HUDEP-2 (cell line): ENCODE data around the gene GPR142.

Experiments used
- DNase-seq, 76 experiments: peaks; one replicate each; lab custom pipeline; 2025; ENCODE audit not compliant: unreplicated experiment in 76 of 76; lab: John Stamatoyannopoulos, UW

GPR142 gene

DNA sequence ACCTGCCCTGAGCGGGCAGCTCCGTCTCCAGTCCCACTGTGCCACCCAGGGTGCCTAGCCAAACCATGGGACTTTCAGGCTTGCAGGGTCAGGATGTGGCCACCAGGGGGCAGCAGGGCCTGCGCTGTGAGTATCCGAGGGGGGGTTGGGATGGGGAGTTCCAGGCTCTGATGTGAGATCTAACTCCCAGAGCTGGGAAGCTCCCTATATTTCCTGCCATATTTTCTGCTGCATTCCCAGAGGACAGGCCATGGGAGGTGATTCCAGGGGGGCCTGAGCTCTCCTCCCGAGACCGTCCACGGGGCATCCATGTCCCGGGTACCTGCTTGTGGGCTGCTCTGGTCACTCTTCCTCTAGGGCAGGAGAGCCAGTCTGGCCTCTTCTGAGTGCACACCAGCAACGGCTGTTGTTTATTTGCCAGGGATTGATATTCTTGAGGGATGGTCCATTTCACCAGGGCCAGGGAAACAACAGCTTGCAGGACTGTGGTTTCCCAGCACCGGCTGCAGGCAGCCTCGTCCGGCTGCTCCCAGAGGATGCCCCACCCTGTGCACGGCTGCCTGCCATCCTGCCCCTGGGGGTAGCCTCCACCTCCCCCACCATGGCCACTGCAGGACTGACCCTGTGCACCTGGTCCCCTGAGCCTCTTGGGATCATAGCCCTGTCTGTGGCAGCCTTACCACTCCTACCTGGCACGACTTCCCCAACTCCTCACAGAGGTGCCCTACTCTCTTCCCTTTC lies 1.2 kb downstream of the GPR142 start:
- DNase-seq: peak in 58 of 76 experiments; percentile 6 to 77 (median 42)

DNA sequence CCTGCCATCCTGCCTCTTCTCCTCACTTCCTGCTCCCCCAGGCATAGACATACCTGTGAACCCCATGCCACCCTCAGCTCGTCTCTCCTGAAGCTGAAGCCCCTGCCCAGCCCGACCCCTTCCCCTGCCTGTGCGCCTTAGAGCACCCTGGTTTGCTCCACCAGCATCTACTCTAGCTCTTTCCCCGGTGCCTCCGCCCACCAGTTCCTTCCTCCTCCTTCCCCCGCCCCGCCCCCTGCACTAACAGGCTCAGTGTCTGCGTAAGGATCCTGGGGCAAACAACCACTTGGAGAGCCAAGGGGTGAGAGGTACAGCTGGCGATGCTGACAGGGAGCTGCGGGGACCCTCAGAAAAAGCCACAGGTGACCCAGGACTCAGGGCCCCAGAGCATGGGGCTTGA lies 1.9 kb downstream of the GPR142 start:
- DNase-seq: peak in 5 of 76 experiments; percentile 2 to 11 (median 9)

GRCh38 chr17:74369665-74370490 lies 2.6 kb downstream of the GPR142 start:
- DNase-seq: no peak

- no peak for DNase-seq
These were observed 4.4 kb downstream of the GPR142 start for GRCh38 chr17:74371653-74372147.

- DNase-seq: no peak
These were observed 5.1 kb downstream of the GPR142 start for GRCh38 chr17:74372426-74372825.

DNA sequence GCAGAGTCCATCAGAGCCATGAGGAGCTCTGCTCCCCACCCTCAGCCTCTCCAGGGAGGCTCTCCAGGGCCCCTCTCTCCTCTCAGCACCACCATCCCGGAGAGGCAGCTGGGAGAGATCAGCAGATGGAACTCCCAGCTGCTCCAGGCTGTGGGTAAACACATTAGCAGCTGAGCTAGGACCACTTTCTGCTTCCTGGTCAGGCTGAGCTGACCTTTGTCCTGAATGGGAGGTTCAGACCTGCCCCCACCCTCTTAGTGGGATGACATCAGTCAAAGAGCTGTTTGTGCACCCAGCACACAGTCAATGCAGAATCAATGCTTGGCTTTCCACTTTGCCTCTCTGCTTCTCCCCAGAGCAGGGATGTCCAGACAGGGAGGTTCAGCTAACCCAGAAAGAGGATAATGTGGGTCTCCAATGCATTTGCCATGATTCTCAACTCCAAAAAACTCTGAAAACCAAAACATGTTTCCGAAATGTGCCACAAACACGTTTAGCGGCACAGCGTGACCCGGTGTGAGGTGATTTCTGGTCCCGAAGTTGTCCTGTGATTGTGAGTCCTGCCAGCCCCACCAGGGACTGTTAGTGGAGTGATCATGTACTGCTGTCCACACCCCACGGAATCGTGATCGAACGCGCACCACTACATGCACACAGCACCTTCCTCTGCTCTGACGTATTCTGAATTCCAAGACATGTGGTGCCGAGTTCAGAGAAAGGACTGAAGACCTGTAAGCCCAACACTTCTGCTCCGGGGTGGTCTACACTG lies 6.7 kb downstream of the GPR142 start:
- no peak for DNase-seq

DNA sequence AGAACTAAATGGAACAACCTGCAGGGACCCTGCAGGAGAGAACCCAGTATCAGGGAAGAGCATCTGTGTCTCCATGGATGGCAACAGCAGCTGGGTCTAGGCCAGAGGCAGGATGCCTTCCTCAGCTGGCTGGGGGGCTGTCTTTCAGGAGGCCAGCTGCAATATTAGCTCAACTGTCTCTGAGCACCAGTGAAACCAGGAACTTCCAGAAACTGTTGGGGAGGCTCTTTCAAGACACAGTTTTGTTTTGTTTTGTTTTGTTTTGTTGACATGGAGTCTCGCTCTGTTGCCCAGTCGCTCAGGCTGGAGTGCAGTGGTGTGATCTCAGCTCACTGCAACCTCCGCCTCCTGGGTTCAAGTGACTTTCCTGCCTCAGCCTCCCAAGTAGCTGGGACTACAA lies 7.6 kb downstream of the GPR142 start:
- no peak for DNase-seq

DNA sequence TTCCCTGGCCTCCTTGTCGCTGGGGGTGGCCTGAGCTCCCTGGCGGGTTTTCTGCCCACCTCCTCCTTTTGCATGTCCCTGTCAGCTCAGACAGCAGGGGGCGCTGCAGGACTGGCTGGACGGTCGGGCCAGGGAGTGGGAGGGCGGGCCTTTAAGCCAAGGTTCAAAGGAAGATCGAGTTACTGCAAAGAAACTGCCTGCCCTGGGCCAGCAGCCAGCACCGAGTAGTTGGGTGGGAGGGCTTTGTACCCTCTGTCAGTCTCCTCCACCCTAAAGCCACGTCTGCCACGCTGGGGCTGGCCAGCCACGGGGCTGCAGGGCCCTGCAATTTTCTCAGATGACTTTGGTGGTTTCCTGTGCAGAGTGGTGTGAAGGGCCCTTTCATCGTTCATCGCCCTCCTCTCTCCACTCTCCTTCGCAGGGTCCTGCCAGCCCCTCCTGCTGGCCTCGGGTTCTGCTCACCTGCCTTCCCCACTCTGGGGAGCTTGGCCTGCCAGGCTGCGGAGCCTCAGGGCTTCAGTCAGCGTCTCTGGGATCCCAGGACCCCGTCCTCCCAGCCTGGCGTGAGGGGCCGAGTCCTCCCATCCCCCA lies 12.3 kb downstream of the GPR142 start:
- DNase-seq: peak in 73 of 76 experiments; percentile 8 to 93 (median 70)

DNA sequence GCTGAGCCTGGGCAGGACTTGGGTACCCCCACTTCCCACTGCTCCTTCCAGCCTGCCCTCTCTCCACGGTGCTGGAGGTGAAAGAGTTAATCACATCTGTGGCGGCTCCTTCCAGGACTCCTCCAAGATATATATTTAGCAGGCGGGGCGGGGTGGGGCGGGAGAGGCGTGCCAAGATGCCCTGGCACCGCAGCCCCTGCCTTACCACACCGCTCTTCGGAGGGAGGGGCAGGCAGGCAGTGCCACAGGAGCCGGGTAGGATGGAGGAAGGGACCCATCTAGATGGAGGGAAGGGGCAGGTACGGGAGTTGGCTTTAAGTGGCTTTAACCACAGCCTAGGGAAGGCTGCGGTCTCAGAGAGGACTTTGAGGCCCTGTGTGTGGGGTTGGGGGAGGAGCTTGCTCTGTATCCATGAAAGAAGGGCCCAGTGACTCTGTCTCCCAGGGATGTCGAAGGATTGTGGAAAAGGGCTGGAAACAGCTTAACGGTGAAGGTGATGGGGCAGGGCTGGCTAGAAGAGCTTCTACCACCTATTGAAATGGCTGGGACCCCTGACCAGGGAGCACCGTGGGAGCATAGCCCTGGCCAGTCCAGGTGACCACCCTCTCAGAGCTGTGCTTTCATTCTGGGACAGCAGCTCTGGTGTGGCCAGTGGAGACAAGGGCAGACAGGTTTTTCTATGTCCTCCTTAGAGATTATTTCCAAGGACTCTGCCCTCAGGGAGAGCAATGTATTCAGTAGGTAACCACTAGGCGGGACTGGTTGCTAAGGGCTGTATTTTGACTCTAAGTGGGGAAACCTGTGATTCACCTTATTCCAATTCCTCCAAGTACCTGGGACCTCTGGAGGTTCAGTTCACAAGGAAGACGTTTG lies 13.0 kb downstream of the GPR142 start:
- DNase-seq: no peak

GRCh38 chr17:74380959-74381808 lies 13.9 kb downstream of the GPR142 start:
- no peak for DNase-seq

GRCh38 chr17:74383141-74383540 lies 15.8 kb downstream of the GPR142 start:
- no peak for DNase-seq

DNA sequence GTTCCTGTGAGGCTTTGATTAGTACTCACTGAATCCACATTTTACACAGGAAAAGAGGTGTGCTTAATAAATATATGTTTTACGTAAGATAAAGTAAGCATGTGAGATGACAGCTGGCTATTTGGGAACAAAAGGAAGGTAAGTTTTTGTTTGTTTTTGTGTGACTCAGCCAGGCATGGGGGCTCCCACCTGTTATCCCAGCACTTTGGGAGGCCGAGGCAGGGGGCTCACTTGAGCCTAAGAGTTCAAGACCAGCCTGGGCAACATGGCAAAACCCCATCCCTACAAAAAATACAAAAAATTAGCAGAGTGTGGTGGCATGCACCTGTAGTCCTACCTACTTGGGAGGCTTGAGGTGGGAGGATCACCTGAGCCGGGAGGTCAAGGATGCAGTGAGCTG lies 17.9 kb downstream of the GPR142 start:
- DNase-seq: no peak

GRCh38 chr17:74386386-74386785 lies 19.1 kb downstream of the GPR142 start:
- DNase-seq: no peak

- no peak for DNase-seq
These were observed 20.3 kb downstream of the GPR142 start for GRCh38 chr17:74387365-74388218.

- no peak for DNase-seq
These were observed 21.9 kb downstream of the GPR142 start for GRCh38 chr17:74389084-74389753.

DNA sequence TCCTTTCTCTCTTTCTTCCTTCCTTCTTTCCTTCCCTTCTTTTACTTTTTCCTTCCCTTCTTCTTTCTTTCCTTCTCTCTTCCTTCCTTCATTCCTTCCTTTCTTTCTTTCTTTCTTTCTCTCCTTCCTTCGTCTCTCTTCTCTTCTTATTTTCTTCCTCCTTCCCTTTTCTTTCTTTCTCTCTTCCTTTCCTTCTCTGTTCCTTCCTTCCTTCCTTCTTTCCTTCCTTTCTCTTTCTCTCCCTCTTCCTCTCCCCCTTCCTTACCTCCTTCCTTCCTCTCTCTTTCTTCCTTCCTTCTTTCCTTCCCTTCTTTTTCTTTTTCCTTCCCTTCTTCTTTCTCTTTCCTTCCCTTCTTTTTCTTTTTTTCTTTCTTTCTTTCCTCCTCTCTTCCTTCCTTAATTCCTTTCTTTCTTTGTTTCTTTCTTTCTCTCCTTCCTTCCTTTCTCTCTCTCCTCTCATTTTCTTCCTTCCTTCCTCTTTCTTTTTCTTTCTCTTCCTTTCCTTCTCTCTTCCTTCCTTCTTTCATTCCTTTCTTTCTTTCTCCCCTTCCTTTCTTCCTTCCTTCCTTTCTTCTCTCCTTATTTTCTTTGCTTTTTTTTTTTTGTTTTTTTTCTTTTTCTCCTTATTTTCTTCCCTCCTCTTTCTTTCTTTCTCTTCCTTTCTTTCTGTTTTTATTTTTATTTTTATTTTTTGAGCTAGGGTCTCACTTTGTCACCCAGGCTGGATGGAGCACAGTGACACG lies 22.8 kb downstream of the GPR142 start:
- no peak for DNase-seq
